ENCODE data around the gene EPN2. TPM values are rescaled to one million over a fixed set of nuclear protein-coding genes. Genes with fewer than 3 reads are reported as not detected.

EPN2 gene
- total RNA-seq, 1 experiment from 2014 or later = 57.8 TPM

- no peak overlapping the region for H2BK20ac ChIP-seq (ENCODE audit: low read depth, low read length, poor library complexity, severe bottlenecking)
- peaks cover 10% of the 10 kb centered on the region; the same call in 1 of the 2 replicates for H3K79me2 ChIP-seq (ENCODE audit: insufficient read depth, low read length)
- Mint-ChIP-seq H3K4me3 (no peak overlapping the region), H3K36me3 (ENCODE audit: insufficient read depth in 1 of 3, low read depth in 3 of 3) (peaks cover under 1 to 6% (median 4%) of the 10 kb centered on the region in 3 experiments; a peak in 6 of 7 replicates), H3K4me1 (peaks cover 29 to 35% of the 10 kb centered on the region in 2 experiments), H3K27ac (peak overlapping the region in 1 of 3 experiments; percentile 15; a peak in 2 of 7 replicates), H3K27me3 (ENCODE audit: low read depth) (no peaks in the 10 kb centered on the region), H3K9me3 (peaks cover 0 to under 1% of the 10 kb centered on the region in 2 experiments; a peak in 1 of 5 replicates)
- no peak overlapping the region for H3K56ac ChIP-seq (ENCODE audit: insufficient read length, low read depth, low read length)
- H2AK5ac ChIP-seq (ENCODE audit: insufficient read length, low read length) = no peak overlapping the region
- peaks cover 2% of the 10 kb centered on the region; the same call in 1 of the 2 replicates for H3K4me1 ChIP-seq (ENCODE audit: insufficient read depth, low read length)
- no peak for DNase-seq
- H3K23ac ChIP-seq (ENCODE audit: insufficient read length, low read depth, low read length) = no peak overlapping the region
- no CpG with 5 or more reads among the region's 3 CpGs for WGBS (ENCODE audit: extremely low coverage, insufficient read length, low lambda C conversion rate)
- H3K9ac ChIP-seq (ENCODE audit: extremely low read depth, insufficient read length, low read length) = no peak overlapping the region
- no peaks in the 10 kb centered on the region for H3K9me3 ChIP-seq (ENCODE audit: control insufficient read depth, low read depth, low read length)
- TF ChIP-seq CTCF (conservative IDR thresholded peaks at IDR 0.05) = no peak
- no peak overlapping the region for H3K18ac ChIP-seq (ENCODE audit: insufficient read length, low read depth, low read length)
- no peak overlapping the region for H3K4me2 ChIP-seq (ENCODE audit: insufficient read depth, insufficient read length, low read length)
- no peaks in the 10 kb centered on the region for H3K79me1 ChIP-seq (ENCODE audit: insufficient read depth, low read depth, low read length, poor library complexity, severe bottlenecking)
- no peak overlapping the region for H2BK5ac ChIP-seq (ENCODE audit: insufficient read length, low read length)
- H3K23me2 ChIP-seq (ENCODE audit: insufficient read length, low read depth, low read length, poor library complexity, severe bottlenecking) = no peaks in the 10 kb centered on the region
- no peak overlapping the region for H2AFZ ChIP-seq (ENCODE audit: low read length)
- H3K27ac ChIP-seq (ENCODE audit: insufficient read length, low read depth, low read length) = no peak overlapping the region
- no peak overlapping the region for H3K4ac ChIP-seq (ENCODE audit: low read depth, low read length)
- no peak overlapping the region for H2BK12ac ChIP-seq (ENCODE audit: insufficient read length, low read depth, low read length)
- no peak overlapping the region for H2BK120ac ChIP-seq (ENCODE audit: low read depth, low read length, poor library complexity, severe bottlenecking)
- no peaks in the 10 kb centered on the region for H4K20me1 ChIP-seq (ENCODE audit: control insufficient read depth, insufficient read depth, insufficient read length)
- H4K91ac ChIP-seq (ENCODE audit: insufficient read length, low read depth, low read length) = no peak overlapping the region
- H4K8ac ChIP-seq (replicated peaks; ENCODE audit: insufficient read length, low read depth, low read length) = no peak overlapping the region
- H3T11ph ChIP-seq (ENCODE audit: low read length) = no peak overlapping the region
- H3K14ac ChIP-seq (ENCODE audit: insufficient read depth, low read length) = peak overlapping the region; percentile 46; the same call in 1 of the 2 replicates
- H2BK15ac ChIP-seq (ENCODE audit: low read depth, low read length) = no peak overlapping the region
- no peak overlapping the region for H4K5ac ChIP-seq (ENCODE audit: insufficient read length, low read depth, low read length)
- H3K27me3 ChIP-seq (ENCODE audit: insufficient read depth, low read length) = no peaks in the 10 kb centered on the region
Observed at GRCh38 chr17:19247473-19247872, 10.3 kb downstream of the EPN2 start.

Measured in H9 (cell line).